NCI-H82 treated with DMSO at 0.1 percent for 48 hours (cell line): Measurements from ENCODE around the gene P2RY2.

Experiments used
- DNase-seq: peaks from one replicate; lab custom pipeline; 2025; ENCODE audit not compliant: unreplicated experiment; lab: John Stamatoyannopoulos, UW

The P2RY2 gene

DNA sequence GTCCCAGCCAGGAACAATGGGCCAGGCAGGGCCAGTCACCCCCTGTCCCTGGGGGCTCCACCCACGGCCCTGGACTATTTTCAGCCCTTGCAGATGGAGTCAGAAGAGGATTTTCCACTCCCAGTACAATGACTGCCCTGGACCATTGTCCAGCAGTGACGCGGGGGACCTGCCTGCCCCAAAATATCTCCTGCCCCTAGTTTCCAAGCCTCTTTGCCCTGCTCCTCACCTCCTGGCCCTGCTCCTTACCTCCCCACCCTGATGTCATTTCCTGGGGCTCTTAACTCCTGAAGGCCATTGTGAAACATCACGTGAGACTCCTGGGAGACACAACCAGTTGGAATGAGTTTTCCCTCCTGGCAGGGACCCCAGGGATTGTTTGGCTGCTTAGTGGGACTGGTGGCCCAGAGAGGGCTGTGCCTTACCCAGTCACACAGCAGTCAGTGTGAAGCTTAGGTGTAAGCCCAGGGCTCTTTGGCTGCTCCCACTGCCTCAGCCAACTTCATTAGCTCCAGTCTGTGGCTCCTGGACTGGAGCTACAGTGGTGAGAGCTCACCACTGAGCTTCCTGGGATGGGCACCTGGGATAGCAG lies 22.2 kb downstream of the P2RY2 start:
- DNase-seq: no peak

DNA sequence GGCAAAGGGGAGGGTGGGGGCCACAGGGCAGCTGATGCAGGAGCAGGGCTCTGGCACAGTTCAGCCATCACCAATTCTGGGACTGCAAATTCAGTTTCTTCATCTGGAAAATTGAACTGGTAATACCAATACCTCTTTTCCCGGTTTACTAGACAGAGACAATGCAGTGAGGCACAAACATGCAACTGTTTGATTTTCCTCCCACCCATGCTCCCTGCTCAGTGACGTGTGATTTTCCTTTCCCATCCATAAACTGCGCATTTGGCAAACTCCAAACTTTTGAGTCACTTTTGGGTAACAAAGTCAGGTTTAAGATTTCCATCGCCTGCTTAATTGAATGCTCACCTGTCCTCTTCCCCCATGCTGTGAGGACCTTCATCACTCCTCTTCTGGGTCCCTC lies 23.2 kb downstream of the P2RY2 start:
- DNase-seq: no peak

DNA sequence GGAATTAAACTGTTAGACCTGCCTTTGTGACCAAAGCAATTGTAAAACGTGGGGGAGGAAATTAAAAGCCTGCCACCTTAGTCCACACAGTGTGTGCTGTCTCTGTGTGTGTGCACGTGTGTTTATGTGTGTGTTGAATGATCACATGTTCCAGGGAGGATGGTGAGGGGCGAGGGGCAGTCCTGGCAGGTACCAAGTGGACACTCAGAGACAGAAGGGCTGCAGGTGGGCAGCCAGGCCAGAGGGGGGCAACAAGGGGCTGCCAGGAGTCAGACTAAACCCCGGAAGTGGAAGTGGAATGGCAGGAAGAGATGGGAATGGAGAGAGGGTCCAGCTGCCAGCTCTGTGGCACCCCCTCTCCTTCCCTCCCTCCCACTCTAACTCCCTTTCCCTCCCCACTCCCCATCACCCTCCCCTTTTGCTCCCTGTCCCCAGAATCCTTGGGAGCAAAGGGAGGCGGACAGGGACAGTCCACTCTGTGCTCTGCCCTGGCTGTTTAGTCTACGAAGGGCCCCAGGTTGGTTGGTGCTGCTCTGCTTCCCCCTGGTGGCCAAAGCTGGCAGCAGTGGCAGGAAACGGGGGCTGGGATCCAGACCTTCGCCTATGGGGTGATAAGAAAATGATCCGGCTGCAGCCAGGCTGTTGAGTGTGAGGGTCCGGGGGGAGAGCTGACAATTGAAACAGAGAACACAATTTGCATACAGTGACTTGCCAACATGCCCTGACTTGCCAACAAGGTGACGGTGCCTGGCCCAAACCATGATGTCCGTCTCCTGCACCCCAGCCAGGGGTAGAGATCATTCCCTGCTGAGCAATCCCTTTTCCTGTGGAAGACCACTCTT lies 24.4 kb downstream of the P2RY2 start:
- peak; percentile 49 for DNase-seq

DNA sequence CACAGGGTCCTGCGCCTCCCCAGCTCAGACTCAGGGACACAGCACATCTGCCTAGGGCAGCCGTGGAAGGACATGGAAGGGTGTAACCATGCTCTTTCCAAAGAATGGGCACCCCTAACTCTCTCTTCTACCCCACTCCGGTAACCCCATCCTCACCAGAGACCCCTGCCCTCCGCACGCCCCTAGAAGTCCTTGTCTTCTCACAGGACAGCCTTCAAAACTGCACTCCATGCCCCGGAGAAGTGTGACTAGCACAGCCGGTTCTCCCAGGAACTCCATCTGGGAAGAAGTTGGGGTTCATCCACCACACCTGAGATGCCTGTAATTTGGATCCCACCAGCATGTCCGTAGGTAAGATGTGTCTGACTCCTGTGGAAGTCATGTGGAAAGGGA lies 25.0 kb downstream of the P2RY2 start:
- no peak for DNase-seq

DNA sequence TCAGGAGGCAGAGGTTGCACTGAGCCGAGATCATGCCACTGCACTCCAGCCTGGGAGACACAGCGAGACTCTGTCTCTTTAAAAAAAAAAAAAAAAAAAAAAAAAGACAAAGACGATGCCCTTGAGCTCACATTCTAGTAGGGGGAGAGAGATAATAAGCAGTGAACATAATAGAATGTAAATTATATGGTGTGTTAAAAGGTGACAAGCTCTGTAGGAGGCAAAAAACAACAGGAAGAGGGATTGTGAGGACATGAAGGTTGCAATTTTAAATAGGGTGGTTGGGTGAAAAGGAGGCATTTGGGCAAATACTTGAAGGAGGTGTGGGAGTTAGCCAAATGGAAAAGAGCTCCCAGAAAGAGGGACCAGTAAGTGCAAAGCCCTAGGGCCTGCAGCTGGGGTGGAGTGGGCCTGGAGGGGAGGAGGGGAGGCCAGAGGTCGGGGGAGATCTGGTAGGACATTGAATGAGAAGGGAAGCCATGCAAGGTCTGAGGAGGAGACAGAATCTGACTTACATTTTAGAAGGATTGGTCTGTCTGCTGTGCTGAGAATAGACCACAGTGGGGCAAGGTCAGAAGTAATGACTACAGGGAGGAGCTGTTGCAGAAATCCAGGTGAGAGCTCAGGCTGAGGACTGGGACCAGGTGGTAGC lies 26.6 kb downstream of the P2RY2 start:
- no peak for DNase-seq

DNA sequence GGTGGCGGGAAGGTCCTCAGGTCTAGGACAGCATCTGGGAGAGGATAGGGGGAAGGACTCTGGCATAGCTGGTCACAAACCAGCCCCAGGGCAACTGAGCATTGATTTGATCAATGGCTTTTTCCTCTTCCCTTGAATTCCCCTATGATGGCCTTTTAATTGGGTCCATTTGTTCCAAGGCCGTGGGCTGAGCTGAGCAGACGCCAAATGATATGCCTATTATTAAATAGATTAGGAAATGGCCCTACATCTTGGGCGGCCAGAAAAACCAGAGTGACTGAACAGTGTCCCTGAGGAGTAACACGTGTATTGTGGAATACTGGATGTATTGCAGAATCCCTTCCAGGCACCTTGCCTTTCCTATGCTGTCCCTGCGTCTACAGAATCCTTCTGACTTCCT lies 27.4 kb downstream of the P2RY2 start:
- no peak for DNase-seq

DNA sequence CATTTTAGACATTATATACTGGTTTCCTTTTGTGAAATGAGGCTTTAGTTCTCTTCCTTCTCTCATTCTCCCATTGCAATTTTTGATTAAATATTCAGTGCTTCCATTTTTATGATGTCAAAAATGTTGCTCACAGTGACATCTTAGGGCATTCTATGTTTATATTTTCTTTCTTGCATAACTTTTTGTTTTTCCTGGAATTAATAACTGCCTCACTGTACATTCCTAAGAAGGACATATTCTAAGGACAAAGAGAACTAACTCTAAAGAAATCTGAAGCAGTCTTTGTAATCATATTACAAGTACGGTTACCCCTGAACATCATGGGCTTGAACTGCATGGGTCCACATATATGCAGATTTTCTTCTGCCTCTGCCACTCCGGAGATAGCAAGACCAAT lies 28.2 kb downstream of the P2RY2 start:
- DNase-seq: no peak

DNA sequence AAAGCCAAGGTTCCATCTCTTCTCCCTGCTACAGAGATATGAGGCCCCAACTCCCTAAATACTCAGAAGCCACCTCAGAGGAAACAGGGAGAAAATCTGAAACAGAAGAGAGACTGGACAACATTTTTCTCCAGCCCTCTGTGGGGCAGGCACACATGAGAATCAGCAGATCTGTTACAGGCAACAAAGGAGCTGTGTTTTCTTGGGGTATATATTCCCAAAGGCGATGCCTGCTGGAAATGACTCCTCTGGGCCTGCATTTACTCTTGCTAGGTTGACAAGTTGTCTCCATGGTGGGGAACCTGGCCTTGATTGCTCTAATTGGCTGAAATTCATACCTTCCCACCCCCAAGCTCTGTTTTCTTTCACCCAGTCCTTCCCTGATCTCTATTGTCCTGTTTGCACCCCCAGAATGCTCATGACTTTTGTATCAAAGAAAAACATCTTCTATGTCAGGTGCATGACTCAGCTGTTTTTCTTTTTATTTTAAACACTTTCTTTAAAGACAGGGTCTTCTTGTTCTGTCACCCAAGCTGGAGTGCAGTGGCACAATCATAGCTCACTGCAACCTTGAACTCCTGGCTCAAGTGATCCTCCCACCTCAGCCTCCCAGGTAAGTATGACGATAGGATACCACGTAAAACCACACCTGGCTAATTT lies 30.6 kb downstream of the P2RY2 start:
- no peak for DNase-seq

DNA sequence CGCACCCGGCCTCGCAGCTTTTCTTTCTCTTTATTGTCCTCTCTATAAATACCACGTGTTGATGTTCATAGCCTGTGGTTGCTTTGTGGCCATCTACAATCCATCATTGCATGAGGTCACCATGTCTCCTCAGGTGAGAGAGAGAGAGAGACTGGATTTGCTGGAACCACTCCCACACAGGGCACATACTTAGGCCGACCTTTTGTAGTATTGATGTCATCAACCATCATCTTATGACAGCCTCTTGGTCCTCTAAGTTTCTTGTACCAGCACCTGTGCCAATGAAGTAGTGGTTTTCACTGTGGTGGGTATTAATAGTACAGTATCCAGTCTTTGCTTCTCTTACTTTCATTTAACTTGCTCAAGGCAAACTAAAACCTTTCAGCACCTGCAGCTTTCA lies 31.2 kb downstream of the P2RY2 start:
- no peak for DNase-seq

DNA sequence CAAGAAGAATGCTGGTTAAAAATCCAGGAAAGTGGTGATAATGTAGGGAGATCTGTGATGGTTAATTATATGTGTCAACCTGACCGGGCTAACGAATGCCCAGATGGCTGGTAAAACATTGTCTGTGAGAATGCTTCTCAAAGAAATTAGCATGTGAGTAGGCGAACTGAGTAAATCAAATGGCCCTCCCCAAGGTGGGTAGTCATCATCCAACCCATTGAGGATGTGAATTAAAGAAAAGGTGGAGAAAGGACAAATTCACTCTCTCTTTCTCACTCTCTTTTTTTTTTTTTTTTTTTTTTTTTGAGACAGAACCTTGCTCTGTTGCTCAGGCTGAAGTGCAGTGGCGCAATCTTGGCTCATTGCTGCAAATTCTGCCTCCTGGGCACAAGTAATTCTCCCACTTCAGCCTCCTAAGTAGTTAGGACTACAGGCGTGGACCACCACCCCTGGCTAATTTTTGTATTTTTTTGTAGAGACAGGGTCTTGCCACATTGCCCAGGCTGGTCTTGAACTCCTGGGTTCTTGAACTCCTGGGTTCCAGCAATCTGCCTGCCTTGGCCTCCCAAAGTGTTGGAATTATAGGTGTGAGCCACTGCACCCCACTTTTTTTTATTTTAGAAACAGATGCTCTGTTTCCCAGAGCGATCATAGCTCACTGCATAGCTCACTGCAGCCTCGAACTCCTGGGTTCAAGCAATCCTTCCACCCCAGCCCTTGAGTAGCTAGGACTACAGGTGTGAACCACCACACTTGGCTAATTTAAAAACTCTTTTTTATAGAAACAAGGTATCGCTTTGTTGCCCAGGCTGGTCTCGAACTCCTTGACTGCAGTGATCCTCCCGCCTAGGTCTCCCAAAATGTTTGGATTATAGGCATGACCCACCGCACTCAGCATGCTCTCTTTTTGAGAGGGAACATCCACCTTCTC lies 32.0 kb downstream of the P2RY2 start:
- DNase-seq: no peak

DNA sequence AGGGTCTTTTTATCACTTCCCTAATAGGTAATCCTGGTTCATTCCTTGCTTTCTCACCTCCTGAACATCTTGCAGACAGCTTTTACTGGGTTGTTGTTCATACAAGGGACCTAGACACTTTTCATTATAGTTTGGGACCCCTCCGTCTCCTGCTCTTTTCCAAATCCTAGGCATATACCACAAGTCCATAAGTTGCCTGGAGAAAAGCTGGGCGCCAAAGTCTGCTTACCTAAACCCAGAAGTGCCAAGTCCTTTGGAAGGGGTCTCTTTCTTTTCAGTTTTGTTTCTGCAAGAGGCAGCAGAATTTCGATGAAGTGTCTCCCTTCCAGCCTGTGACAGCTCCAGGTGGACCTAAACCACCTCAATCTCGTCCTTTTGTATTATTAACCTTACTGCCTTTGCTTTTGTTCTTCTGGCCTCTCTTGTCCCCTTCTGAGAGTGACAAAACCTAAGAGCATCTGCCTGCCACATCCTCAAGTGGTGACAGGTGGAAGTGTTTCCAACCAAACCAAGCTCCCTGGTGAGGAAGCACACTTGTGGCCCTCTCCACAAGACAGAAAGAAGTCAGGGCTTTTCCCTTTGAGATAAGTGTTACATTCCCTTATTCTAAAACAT lies 34.6 kb downstream of the P2RY2 start:
- DNase-seq: no peak

DNA sequence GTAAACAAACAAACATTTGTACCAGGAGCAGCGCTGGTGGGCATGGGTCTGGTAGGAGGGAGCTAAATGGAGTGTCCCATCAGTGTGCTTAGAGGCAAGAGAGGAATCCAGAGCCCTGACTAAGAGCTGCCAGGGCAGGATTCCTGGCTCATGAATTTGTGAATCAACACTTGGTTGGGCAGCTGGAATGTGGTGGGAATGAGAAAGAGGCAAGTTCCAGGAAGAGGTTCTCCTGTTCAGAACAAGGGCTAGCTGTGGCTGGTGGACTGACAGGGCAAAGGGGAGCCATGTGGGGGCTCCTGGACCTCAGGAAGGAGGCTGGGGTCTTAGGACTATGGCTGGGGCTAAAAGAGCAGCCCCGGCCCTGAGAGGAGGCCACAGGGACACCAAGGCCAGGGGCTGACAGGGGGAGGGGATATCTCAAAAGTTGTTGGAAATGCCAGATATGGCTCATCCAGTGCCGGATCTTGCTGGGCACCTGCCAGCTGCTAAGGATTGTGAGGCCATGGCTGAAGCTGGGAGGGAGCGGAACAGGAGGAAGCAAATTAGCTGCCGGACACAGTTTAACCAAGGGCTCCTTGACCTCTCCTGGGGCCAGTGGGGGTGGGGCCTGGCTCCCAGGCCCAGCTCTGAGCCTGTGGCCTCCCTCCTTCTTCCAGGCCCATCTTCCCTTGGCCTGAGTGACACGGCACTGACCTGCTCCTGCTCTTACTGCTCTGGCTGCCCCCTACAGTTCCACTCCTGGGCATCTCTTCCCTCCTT lies 39.4 kb downstream of the P2RY2 start:
- no peak for DNase-seq

DNA sequence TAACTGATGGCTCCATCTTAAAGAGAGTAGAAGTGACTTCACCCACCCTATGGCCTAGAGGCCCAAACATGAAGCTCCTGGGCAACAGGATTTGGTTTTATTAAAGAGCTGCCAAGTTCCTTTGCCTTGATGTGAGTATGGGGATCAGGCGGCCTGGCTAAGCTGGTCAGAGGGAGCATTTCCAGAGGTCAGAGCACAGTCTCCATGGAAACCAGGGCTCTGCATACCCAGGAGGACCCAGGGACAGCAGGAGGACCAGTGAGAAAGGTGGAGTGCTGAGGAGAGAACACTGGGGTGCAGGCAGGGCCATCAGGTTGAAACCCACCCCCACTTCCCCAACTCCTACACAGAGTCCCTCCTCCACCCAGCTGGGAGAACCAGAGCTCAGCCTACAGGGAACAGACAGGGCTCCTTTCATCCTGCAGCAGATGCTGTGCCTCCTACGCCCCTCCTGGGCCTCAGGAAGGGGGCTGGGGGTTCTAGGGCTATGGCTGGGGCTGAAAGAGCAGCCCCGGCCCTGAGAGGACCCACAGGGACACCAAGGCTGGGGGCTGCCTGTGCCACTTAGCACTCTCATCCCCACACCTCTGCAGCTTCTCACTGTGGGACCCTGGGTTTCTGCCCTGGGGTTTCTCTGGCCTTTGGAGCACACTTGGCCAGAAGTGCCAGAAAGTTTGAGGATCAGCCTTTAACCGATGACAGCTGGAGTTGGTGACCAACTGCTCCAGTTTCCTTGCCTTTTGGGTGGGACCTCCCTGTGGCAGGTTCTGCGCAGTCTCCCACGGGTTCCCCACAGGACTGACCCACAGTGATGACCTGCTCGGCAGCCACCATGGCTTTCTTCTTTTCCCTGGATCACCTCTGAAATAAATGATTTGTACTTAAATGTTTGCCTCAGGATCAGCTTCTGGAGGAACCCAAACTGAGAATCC lies 40.3 kb downstream of the P2RY2 start:
- no peak for DNase-seq

DNA sequence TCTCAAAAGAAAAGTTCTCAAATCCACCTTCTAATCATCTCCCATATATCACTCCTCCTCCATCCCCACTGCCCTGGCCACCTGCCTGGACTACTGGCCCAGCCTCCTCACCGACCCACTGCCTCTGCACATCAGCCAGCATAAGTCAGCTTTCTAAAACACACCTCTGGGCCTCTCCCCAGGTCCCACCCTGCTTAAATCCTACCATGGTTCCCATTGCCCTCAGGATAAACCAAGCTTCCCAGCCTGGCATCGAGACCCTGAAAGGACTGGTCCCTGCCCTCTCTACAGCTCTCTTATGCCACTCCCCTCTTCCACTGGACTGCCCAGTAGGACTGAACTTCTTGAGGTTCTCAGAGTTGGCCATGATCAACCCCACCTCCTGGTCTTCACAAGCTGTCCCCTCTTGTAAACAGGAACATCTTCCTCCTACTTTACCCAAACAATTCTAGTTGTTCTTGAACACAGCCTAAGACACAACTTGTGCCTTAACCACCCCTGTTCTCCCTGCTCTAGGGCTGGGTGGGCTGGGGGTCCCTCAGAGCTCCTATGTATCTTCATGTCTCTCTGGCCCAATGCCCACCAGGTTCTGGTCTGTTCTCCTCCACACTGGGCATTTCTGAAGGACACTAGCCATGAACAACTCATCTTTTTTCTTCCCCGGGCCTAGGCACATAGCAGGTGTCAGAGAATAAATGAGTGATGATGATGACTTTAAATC lies 41.5 kb downstream of the P2RY2 start:
- DNase-seq: no peak

DNA sequence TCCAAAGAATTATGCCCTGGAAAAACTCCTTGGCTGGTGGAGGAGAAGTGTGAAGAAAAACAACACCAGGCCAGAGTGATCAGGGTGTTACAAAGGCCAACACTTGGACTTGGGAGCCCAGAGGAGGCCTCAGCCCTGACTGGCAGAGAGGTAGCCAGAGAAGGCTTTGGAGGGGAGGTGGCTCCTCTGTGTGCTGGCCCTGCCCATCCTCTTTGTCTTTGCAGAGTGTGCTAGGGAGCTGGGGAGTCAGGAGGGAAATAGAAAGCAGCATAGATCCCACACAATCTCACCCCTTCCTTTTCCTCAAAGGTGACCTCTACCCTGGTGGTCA lies 42.0 kb downstream of the P2RY2 start:
- no peak for DNase-seq

DNA sequence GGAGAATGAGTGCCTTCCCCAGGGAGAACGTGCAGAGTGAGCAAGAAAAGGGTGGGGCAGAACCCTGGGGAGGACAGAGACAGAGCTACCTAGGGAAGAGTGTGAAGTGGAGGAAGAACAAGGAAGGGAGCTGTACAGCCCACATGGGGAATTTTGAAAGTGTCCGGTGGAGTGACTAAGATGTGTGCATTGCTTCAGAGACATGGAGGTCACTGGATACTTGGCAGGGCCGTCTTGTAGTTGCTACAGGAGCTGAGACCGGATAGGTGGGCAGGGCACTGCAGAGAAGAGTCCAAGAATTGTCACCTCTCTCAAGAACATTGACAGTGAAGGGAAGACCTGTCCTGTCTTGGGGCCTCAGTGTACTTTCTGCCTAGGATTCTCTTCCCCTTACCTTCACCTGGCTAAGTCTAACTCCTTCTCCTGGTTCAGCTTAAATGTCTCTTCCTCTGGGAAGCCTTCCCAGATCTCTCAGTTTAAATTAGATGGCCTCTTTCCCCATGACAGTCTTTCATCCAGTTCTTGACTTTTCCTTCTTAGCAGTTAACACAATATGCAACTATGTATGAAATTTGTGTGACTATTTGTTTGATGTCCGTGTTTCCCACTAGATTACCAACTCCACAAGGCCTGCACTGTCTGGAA lies 44.9 kb downstream of the P2RY2 start:
- DNase-seq: no peak

DNA sequence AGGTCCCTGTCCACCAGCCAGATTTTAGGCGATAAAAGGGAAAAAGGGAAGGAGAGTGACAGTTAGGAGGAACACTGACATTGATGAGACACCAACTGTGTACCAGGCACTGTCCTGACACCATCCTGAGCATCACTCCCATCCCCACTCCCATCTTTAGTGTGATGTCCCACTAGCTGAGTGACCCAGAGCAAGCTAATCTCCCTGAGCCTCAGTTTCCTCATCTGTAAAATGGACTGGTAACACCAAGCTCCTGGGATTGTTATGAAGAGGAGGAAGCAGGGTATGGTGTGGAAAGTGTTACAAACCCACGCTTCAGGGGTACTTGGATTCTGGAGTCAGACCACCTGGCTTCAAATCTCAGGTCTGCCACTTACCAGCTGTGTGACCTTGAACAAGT lies 45.6 kb downstream of the P2RY2 start:
- no peak for DNase-seq
